Measurements from ENCODE around the gene RAB32.

RAB32 gene

GRCh38 chr6:146592451-146592850 lies 48.8 kb downstream of the RAB32 start:
- no peak for TF ChIP-seq CTCF (IDR thresholded peaks at IDR 0.05; ENCODE audit: control extremely low read depth, extremely low read depth, low read depth, missing control alignments)
- ChIA-PET CTCF (no interaction called here), POLR2A (no interaction called here)
- DNase-seq (ENCODE audit: extremely low spot score): no peak

DNA sequence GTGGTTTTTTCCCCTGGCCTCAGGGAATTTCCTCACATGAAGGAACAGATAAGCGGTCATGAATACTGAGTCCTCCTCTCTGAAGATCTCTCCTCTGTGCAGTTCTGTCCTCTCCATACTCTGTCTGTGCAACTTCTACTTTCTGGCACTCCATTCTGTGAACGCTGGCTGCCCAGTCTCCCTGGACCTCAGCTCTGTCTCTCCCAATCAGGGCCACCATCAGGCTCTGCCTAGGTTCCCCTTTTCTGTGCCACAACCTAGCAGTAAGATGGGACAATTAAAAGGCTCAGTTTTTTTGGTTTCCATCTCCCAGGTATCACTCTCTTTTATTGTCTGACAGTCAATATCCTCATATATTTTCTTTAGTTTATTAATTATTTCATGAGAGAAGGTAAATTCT lies 50.4 kb downstream of the RAB32 start:
- CTCF ChIA-PET: no interaction called here
- DNase-seq (ENCODE audit: extremely low spot score): no peak
- no peak for TF ChIP-seq CTCF (IDR thresholded peaks at IDR 0.05; ENCODE audit: control extremely low read depth, extremely low read depth, low read depth, missing control alignments)
- POLR2A ChIA-PET: no interaction called here

- ChIA-PET POLR2A (no interaction called here), CTCF (no interaction called here)
Measured at GRCh38 chr6:146594495-146594894, 50.9 kb downstream of the RAB32 start.

GRCh38 chr6:146595972-146596731 lies 52.5 kb downstream of the RAB32 start:
- DNase-seq (ENCODE audit: extremely low spot score): no peak
- ChIA-PET POLR2A (no interaction called here), CTCF (interaction anchor here (1.4 to 2.7 kb wide), 3 partner anchors 9 to 14 kb away, joined by 3 to 8 read pairs (median 3); no protein-coding TSS in a partner anchor)
- TF ChIP-seq CTCF (IDR thresholded peaks at IDR 0.05; ENCODE audit: control extremely low read depth, extremely low read depth, low read depth, missing control alignments): no peak

More at GRCh38 chr6:146594495-146594894, 50.9 kb downstream of the RAB32 start:
- no peak for TF ChIP-seq CTCF (IDR thresholded peaks at IDR 0.05; ENCODE audit: control extremely low read depth, extremely low read depth, low read depth, missing control alignments)
- DNase-seq (ENCODE audit: extremely low spot score): no peak

DNA sequence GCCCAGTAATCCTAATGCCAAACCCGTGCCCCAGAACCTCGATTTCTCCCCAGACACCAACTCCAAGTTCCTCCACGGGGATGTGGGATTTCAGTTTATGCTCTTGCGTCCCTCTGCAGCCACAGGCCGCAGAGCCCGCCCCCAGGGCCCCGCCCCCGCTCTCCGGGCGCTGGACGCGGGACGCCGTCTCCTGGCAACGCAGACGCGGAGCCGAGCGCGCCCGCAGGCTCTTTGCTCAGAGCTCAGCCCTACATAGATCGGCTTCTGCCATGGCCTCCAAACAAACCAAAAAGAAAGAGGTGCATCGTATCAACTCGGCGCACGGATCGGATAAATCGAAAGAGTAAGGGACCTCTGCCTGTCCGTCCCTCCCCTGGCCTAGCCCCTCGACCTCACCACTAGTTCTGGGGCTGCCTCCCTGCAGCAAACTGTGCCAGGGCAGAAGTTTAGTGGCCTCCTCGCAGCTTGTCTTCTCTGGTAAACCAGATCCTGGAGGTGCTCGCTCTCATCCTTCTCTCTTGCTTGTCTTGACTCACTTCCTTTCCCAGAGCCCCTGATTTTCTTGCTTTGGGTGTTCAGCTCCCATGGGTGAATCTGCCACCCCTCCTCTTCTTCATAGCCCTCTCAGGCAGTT lies 55.3 kb downstream of the RAB32 start, which contains the start of gene ADGB:
ADGB (plus strand) TSS at position 201 of the 634 bp plus-strand sequence; CDS start at position 270, 69 bp downstream.
- POLR2A ChIA-PET: no interaction called here
- TF ChIP-seq CTCF (IDR thresholded peaks at IDR 0.05; ENCODE audit: control extremely low read depth, extremely low read depth, low read depth, missing control alignments): no peak
- CTCF ChIA-PET: no interaction called here
- no peak for DNase-seq (ENCODE audit: extremely low spot score)

- ChIA-PET POLR2A (no interaction called here), CTCF (interaction anchor here (1.2 to 1.4 kb wide), 3 partner anchors 10 to 16 kb away, joined by 3 to 4 read pairs (median 4); no protein-coding TSS in a partner anchor)
- TF ChIP-seq CTCF (IDR thresholded peaks at IDR 0.05; ENCODE audit: control extremely low read depth, extremely low read depth, low read depth, missing control alignments): no peak
- no peak for DNase-seq (ENCODE audit: extremely low spot score)
Measured at GRCh38 chr6:146601352-146601751, 57.7 kb downstream of the RAB32 start.

Data from GM10248 (cell line).